CD4-positive, alpha-beta T cell (primary cell): ENCODE data around the gene NACC2. TPM values are rescaled to one million over a fixed set of nuclear protein-coding genes. Genes with fewer than 3 reads are reported as not detected.

ENCODE experiments used
- ATAC-seq: fragments of 200-7000 bp; cut with Tn5 transposase; one replicate; pipeline ENCODE4 v1.10.0; 2022; ENCODE audit warnings: mild to moderate bottlenecking; ENCODE audit not compliant: poor library complexity
- CTCF ChIA-PET: fragments of 350-600 bp; sonication (Branson Sonifier 250); formaldehyde crosslinking; loops from one replicate; lab custom pipeline; 2021; ENCODE audit warnings: antibody characterized with exemption, inconsistent platforms; lab: Charles Lee
- POLR2A ChIA-PET: fragments of 350-600 bp; sonication (Branson Sonifier 250); formaldehyde crosslinking; loops from one replicate; lab custom pipeline; 2021; ENCODE audit warnings: antibody characterized with exemption, inconsistent platforms; lab: Charles Lee
- DNase-seq, 14 experiments: peaks; one replicate each; pipeline ENCODE4 v3.0.0-alpha.2; 2013 to 2020; ENCODE audit warnings: mixed read lengths in 2 of 14
- H3K27ac ChIP-seq, 2 donors: one replicate each; pipeline versions ENCODE4 v1.5.1 to v1.7.0; 2013; ENCODE audit warnings: low read length in 2 of 2, low read depth in 1 of 2, mild to moderate bottlenecking in 1 of 2
- H3K27me3 ChIP-seq, 2 experiments: 1 replicate in 1 of 2; 2 replicates in 1 of 2; pipeline versions ENCODE4 v1.6.1 to v1.7.0; 2013; ENCODE audit warnings: low read length in 2 of 2, control low read depth in 1 of 2, mild to moderate bottlenecking in 1 of 2, moderate library complexity in 1 of 2; ENCODE audit not compliant: insufficient read depth in 2 of 2, control insufficient read depth in 1 of 2
- H3K36me3 ChIP-seq: one replicate; pipeline ENCODE4 v1.6.1; 2013; ENCODE audit warnings: low read length, control low read depth; ENCODE audit not compliant: insufficient read depth
- H3K4me1 ChIP-seq: one replicate; pipeline ENCODE4 v1.6.1; 2013; ENCODE audit warnings: low read length, control low read depth; ENCODE audit not compliant: insufficient read depth
- H3K4me3 ChIP-seq: one replicate; pipeline ENCODE4 v1.5.1; 2013; ENCODE audit warnings: mild to moderate bottlenecking, low read length, moderate library complexity
- H3K9me3 ChIP-seq, 2 experiments: 1 replicate in 1 of 2; 2 replicates in 1 of 2; pipeline versions ENCODE4 v1.6.1 to v1.7.0; 2013; ENCODE audit warnings: low read length in 2 of 2, mild to moderate bottlenecking in 2 of 2, control low read depth in 1 of 2, moderate library complexity in 1 of 2; ENCODE audit not compliant: control insufficient read depth in 1 of 2, insufficient read depth in 1 of 2
- H3K27ac Mint-ChIP-seq: one replicate; pipeline ENCODE4 v1.8.0; 2020; ENCODE audit warnings: mixed read lengths
- H3K27me3 Mint-ChIP-seq: one replicate; pipeline ENCODE4 v1.8.0; 2021; ENCODE audit warnings: mixed read lengths
- H3K36me3 Mint-ChIP-seq: one replicate; pipeline ENCODE4 v1.8.0; 2021; ENCODE audit warnings: low read depth, mixed read lengths
- H3K4me1 Mint-ChIP-seq: one replicate; pipeline ENCODE4 v1.8.0; 2021; ENCODE audit warnings: low read depth, mixed read lengths
- H3K4me3 Mint-ChIP-seq: one replicate; pipeline ENCODE4 v1.8.0; 2020; ENCODE audit warnings: mild to moderate bottlenecking, mixed read lengths
- H3K9me3 Mint-ChIP-seq: one replicate; pipeline ENCODE4 v1.8.0; 2020; ENCODE audit warnings: mixed read lengths
- intact Hi-C, 2 experiments: fragments of 100-400 bp; cut with DNase I in 1 of 2; cut with micrococcal nuclease in 1 of 2; formaldehyde crosslinking; loops; one replicate each; pipeline versions ENCODE4 v1.15.1 to v1.9.0; 2023 to 2025; cut with DNase I, micrococcal nuclease
- total RNA-seq, 174 experiments: library from RNA in 2 of 174; stranded (reverse) in 2 of 174; gene quantifications; one replicate each; pipeline ENCODE4 v1.2.3 and lab custom pipeline; 2021 to 2026
- TF ChIP-seq, protein P1 (sequence below): fragments of 200-600 bp; IDR thresholded peaks from one replicate; pipeline ENCODE4 v1.8.0; 2022; ENCODE audit warnings: antibody characterized with exemption, mild to moderate bottlenecking

Gene NACC2
- total RNA-seq, 2 experiments from 2014 or later = 2.1 to 2.7 TPM

DNA sequence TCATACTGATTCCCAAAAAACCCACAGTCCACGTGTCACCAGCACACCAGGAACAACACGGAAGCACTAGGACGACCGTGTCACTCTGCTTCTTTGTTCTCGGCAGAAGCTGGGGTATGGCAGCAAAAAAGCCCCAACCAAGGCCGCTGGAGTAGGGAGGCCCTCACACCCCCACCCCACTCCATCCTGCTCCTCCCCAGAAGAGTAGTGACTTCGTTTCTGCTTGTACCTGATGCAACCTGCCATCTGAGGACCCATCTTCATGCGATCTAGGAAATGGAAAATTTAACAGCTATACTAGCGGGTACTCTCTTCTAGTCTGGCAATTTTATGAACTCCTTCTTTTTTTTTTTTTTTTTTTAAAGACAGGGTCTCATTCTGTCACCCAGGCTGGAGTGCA is 137.7 kb downstream of the NACC2 start:
- Histone ChIP-seq H3K27me3 (no peaks in the 10 kb centered on the region), H3K36me3 (peaks cover 12% of the 10 kb centered on the region), H3K4me1 (peaks cover 30% of the 10 kb centered on the region), H3K4me3 (no peak overlapping the region), H3K27ac (no peak overlapping the region), H3K9me3 (no peaks in the 10 kb centered on the region)
- CTCF ChIA-PET = interaction anchor here (0.6 to 1.5 kb wide), 2 partner anchors 80 to 166 kb away, joined by 3 to 5 read pairs; no protein-coding TSS in a partner anchor
- Mint-ChIP-seq H3K9me3 (no peaks in the 10 kb centered on the region), H3K27ac (no peak overlapping the region), H3K4me3 (no peak overlapping the region), H3K4me1 (peaks cover 23% of the 10 kb centered on the region), H3K36me3 (peaks cover 24% of the 10 kb centered on the region), H3K27me3 (no peaks in the 10 kb centered on the region)
- TF ChIP-seq, protein P1, sequence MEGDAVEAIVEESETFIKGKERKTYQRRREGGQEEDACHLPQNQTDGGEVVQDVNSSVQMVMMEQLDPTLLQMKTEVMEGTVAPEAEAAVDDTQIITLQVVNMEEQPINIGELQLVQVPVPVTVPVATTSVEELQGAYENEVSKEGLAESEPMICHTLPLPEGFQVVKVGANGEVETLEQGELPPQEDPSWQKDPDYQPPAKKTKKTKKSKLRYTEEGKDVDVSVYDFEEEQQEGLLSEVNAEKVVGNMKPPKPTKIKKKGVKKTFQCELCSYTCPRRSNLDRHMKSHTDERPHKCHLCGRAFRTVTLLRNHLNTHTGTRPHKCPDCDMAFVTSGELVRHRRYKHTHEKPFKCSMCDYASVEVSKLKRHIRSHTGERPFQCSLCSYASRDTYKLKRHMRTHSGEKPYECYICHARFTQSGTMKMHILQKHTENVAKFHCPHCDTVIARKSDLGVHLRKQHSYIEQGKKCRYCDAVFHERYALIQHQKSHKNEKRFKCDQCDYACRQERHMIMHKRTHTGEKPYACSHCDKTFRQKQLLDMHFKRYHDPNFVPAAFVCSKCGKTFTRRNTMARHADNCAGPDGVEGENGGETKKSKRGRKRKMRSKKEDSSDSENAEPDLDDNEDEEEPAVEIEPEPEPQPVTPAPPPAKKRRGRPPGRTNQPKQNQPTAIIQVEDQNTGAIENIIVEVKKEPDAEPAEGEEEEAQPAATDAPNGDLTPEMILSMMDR = no peak
- DNase-seq (no peak), ATAC-seq (no peak)
- intact Hi-C loops = no loop called here
- POLR2A ChIA-PET = no interaction called here

- H3K4me1 ChIP-seq = peaks cover 25% of the 10 kb centered on the region
- CTCF ChIA-PET = no interaction called here
- Mint-ChIP-seq H3K27ac (no peak overlapping the region), H3K9me3 (no peaks in the 10 kb centered on the region), H3K27me3 (no peaks in the 10 kb centered on the region), H3K4me1 (peaks cover 16% of the 10 kb centered on the region), H3K4me3 (no peak overlapping the region), H3K36me3 (peaks cover 31% of the 10 kb centered on the region)
- H3K9me3 ChIP-seq = no peaks in the 10 kb centered on the region
- H3K27me3 ChIP-seq = no peaks in the 10 kb centered on the region
- DNase-seq (no peak), ATAC-seq (no peak)
- H3K4me3 ChIP-seq = no peak overlapping the region
- no peak overlapping the region for H3K27ac ChIP-seq
- intact Hi-C loops = no loop called here
- POLR2A ChIA-PET = no interaction called here
- TF ChIP-seq, protein P1 = no peak
- H3K36me3 ChIP-seq = peaks cover 16% of the 10 kb centered on the region
Observed at GRCh38 chr9:135956802-135957174, 138.3 kb downstream of the NACC2 start.

Other genes starting within 250 kb of the NACC2 start
- 10 to 100 TPM; 16.8 to 18.2 TPM for gene CAMSAP1, start 187.7 kb downstream of the NACC2 start, total RNA-seq
- 10 to 100 TPM; 16.4 to 19.6 TPM for gene UBAC1, start 133.9 kb downstream of the NACC2 start, total RNA-seq
- gene TMEM250, start 23.6 kb upstream of the NACC2 start, total RNA-seq = 1 to 10 TPM; 6.5 to 7.9 TPM
- under 1 TPM; 0.11 to 0.16 TPM for gene LHX3, start 109.8 kb upstream of the NACC2 start, total RNA-seq
- gene QSOX2, start 150.5 kb upstream of the NACC2 start, total RNA-seq = 10 to 100 TPM; 14.4 TPM
- not detected for gene CCDC187, start 208.8 kb upstream of the NACC2 start, total RNA-seq
- gene GPSM1, start 232.2 kb upstream of the NACC2 start, total RNA-seq = 1 to 10 TPM; 7.7 to 8.6 TPM